HG03460 (cell line): ENCODE measurements around the gene NAP1L4.
A peak's percentile ranks its signal among the peaks of the same experiment; 100 is the strongest.

ENCODE experiments used
- ATAC-seq: cut with Tn5 transposase; IDR thresholded peaks from one replicate; pipeline ENCODE4 v1.9.1; 2021; ENCODE audit not compliant: unreplicated experiment

The NAP1L4 gene, protein sequence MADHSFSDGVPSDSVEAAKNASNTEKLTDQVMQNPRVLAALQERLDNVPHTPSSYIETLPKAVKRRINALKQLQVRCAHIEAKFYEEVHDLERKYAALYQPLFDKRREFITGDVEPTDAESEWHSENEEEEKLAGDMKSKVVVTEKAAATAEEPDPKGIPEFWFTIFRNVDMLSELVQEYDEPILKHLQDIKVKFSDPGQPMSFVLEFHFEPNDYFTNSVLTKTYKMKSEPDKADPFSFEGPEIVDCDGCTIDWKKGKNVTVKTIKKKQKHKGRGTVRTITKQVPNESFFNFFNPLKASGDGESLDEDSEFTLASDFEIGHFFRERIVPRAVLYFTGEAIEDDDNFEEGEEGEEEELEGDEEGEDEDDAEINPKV

DNA sequence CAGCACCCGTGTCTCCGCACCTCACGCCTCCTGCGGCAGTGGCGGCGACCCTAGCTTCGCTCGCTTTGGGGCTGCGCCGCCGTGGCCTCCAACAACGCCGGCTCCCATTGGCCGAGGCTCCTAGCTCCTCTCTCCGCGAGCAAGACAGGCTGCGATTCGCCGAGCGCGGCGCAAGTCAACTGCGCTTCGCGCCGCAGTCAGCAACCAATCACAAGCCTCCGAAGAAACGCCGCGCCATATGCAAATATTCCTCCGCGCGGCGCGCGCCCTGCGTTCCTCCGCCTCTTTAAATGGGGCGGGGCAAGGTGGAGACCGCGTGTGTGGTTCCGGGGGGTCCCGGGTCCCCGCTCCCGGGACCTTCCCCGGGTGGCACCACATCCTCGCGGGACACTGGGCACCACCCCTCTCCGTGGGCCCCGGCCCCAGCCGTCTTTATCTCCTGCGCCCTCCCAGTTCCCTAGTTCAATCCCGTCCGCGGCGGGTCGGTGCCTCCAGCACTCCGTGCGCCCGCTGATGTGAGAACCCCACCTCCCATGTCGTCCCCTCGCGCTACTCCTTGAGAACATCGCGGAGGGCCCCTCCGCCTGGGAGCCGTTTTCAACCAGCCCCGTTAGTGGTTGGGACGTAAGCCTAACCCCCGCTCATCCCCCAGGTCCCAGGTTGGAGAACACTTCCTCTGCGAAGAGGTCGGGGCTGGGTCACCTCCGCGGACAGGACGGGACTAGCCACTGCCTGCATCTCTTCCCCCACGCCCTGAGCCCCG, at the start of gene NAP1L4:
NAP1L4 (minus strand) TSS at position 96 of the 763 bp plus-strand sequence. CDS start 13,109 bp downstream, outside the sequence.
- peak; percentile 80 for ATAC-seq

DNA sequence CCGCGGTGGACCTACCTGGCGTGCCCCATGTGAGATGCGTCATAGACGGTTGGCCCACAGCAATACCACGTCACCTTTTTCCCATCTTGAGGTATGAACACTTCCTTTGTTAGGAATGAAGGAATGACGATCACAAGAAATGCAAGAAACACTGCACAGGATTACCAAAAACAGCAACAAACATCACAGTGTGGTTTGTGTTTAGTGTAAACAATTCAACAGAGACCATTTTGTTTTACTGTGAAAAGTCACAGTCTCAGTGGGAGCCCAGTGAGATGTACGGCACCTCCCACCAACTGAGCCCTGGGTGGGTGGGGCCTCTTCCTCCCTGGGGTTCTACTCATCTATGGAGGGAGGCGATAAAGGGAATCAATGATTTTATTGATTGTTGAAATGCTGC, 48.8 kb upstream of the NAP1L4 start:
- ATAC-seq = no peak

GRCh38 chr11:3037945-3038271, 45.8 kb upstream of the NAP1L4 start:
- no peak for ATAC-seq

- no peak for ATAC-seq
Observed at GRCh38 chr11:3037040-3037944, 45.2 kb upstream of the NAP1L4 start.

- ATAC-seq = no peak
Observed at GRCh38 chr11:3036419-3036818, 44.3 kb upstream of the NAP1L4 start.

DNA sequence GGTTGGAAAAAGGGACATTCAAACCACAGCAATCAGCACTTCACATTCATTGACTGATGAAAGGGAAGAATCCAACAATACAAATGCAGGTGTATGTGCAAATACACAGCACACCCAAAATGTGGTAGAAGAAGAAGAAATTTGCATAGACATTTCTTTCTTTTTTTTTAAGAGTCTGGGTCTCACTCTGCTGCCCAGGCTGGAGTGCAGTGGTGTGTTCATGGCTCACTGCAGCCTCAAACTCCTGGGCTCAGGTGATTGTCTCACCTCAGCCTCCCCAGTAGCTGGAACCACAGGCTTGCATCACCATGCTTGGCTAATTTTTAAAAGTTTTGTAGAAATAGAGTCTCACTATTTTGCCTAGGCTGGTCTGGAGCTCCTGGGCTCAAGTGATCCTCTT, 43.2 kb upstream of the NAP1L4 start:
- ATAC-seq = no peak

- ATAC-seq = no peak
Observed at GRCh38 chr11:3030289-3031070, 38.4 kb upstream of the NAP1L4 start.

GRCh38 chr11:3028813-3029212, 36.7 kb upstream of the NAP1L4 start:
- ATAC-seq = no peak

DNA sequence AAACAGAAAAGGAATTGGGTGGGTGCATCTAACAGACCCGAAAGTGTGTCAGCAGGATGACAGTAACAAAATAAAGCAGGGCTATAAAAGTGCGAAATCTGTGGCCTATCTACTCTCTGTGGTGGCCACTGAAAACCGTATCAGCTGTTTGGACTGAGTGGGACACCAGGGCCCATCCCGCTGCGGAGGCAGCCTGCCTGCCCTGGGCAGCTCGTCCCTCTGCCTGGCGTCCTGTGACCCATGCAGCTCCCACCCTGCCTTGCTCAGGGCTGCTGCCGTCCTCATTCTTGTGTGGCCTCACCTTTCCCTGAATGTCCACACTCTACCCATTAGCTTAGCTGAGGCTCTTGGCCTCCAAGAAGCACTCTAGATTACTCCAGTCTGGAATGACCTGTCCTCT, 34.7 kb upstream of the NAP1L4 start:
- no peak for ATAC-seq

DNA sequence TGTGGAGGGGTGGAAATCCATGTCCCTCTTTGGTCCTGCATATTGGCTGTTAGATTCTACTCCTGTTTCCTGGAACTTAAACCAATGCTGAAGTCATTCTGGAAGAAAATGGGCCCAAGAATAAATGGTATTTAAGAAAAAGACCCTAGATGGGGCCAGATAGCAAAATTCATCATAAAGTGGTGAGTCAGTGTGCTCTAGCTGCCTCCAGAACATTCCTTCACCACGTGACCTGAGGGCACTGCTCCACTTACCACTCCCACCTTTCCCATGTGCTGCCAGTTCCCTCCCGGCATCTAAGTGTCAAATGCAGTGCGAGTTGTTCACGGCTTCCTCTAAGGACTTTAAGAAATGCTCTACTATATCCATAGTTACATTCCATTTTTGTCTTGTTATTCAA, 30.9 kb upstream of the NAP1L4 start:
- ATAC-seq = no peak

GRCh38 chr11:3022300-3022967, 30.3 kb upstream of the NAP1L4 start:
- ATAC-seq = peak; percentile 73

GRCh38 chr11:3021125-3021524, 29.0 kb upstream of the NAP1L4 start:
- ATAC-seq = no peak

DNA sequence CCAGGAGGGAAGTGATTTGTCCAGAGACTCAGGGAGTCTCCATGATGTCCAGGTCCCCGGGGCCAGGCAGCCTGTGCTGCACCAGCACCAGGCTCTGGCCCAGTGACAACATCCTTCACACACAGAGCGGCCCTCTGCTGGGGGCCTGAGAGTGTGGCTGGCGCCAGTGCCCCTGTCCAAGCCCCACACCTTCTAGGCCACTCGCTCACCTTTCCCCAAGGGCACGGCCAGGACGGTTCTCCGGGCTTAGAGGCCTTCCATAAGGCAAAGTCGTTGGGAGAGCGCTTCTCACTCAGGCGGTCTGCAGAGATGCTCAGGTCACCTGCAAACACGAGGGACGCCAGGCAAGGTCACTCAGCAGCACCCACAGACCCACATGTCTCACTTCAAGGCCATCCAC, 27.9 kb upstream of the NAP1L4 start:
- ATAC-seq = no peak

DNA sequence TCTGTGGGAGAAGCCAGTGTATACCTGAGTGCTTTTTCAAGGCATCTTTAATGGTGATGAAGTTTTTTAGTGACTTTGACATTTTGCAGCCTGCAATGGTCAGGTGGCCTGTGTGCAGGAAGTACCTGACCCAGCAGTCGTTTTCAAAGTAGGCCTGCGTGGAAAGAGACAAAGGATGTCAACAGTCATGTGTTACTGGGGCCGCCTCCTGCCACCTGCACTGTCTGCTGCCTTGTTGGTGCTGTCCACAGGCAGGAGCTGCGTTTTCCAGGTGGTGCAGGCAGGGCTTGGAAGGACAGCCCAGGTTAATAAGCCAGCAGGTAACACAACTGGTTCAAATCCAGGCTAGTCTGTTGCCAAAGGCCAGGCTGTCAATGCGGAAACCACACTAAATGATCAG, 26.5 kb upstream of the NAP1L4 start:
- no peak for ATAC-seq

- no peak for ATAC-seq
Observed at GRCh38 chr11:3016861-3017260, 24.7 kb upstream of the NAP1L4 start.

GRCh38 chr11:3015796-3016195, 23.7 kb upstream of the NAP1L4 start:
- no peak for ATAC-seq

DNA sequence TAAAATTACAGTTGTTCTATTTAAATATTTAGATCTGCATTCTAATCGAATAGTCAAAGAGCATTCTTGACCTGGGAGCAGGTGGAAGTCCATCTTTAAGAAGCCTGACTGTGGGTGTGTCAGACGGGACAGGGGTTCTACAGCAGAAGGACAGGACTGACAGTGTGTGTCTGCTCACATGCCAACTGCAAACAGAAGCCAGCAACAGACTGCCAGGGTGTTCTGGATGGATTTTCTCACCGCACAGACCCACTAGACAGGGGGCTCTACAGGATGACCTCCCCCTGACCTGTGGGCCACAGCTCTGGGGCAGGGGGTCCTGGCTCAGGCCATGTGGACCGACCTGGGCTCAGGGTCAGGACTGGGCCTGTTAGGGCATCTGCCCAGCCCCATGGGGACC, 22.8 kb upstream of the NAP1L4 start:
- no peak for ATAC-seq

DNA sequence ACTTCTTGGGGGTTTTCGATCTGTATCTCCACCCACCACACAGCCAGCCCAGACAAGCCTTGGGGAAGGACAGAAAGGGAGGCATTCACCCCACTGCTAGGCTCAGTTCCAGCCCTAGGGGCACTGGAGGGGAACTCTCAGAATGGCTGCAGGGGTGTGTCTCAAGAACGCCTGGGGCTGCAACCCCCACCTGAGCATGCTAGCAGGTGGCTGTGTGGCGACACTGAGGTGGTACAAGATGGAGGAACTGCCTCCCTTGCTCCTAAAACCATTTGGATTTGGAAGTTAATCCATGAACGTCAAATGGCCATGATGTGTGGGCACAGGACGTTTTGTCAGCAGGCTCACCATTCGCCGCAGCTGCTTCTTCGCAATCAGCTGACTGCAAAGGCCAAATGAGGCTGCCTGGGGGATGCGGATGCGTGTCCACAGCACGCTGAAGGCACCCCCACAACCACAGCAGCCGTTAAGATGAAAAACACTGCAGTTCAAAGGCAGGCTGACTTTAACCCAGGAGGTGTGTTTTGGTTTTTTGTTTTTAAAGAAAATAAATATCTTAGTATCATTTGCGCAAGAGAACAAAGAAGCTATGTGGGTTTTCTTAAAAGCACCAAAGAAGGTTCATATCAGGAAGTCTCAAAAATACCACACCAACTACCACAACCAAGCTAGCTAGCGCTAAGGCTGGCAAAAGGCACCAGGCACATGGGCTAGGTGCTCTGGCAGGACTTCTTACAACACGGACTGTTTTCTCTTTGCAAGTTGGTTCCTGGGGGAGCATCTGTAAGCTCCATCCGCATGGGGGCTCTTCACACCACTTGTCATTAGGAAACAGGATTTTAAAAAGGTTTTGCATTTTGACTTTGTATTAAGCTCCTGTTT, 22.2 kb upstream of the NAP1L4 start:
- no peak for ATAC-seq
